Measurements from ENCODE around the gene DNAAF1.

- peak; percentile 83 for TF ChIP-seq POLR2A (IDR thresholded peaks at IDR 0.05; ENCODE audit: low read depth, low read length)
- TF ChIP-seq, protein P1, sequence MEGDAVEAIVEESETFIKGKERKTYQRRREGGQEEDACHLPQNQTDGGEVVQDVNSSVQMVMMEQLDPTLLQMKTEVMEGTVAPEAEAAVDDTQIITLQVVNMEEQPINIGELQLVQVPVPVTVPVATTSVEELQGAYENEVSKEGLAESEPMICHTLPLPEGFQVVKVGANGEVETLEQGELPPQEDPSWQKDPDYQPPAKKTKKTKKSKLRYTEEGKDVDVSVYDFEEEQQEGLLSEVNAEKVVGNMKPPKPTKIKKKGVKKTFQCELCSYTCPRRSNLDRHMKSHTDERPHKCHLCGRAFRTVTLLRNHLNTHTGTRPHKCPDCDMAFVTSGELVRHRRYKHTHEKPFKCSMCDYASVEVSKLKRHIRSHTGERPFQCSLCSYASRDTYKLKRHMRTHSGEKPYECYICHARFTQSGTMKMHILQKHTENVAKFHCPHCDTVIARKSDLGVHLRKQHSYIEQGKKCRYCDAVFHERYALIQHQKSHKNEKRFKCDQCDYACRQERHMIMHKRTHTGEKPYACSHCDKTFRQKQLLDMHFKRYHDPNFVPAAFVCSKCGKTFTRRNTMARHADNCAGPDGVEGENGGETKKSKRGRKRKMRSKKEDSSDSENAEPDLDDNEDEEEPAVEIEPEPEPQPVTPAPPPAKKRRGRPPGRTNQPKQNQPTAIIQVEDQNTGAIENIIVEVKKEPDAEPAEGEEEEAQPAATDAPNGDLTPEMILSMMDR (conservative IDR thresholded peaks at IDR 0.05; ENCODE audit: low read depth, low read length), result no peak
These were observed 28.2 kb upstream of the DNAAF1 start, which contains the start of gene MBTPS1 for GRCh38 chr16:84116720-84117493.
